ENCODE results near the gene ACTL8. TPM values are rescaled to one million over a fixed set of nuclear protein-coding genes. Genes with fewer than 3 reads are reported as not detected.

The ACTL8 gene
- total RNA-seq, 1 donor from 2014 or later, result not detected

DNA sequence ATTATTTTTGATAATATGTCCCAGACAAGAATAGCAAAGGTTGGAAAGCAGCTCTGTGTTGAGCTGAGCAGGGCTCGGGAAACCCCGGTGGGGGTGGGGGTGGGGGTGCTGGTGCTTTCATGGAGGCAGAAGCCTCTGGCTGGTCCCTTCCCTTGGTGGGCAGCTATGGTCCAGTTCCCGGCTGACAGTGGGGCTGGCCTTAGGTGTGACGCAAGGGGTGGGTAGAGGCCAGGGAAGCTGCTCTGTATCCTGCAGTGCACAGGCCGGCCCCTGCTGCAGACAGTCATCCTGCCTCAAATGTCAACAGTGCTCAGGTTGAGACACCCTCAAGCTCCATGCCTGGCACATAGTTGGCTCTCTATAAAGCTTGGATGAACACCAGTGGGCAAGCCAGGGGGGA lies 8.9 kb downstream of the ACTL8 start:
- Histone ChIP-seq H3K36me3 (ENCODE audit: control insufficient read depth in 3 of 3, insufficient read depth in 3 of 3, low read length in 3 of 3) (no peaks in the 10 kb centered on the region), H3K9me3 (ENCODE audit: control insufficient read depth in 3 of 3, low read length in 3 of 3) (peaks cover 0 to 6% (median 5%) of the 10 kb centered on the region in 3 donors), H3K27ac (ENCODE audit: low read depth, low read length) (no peak overlapping the region), H3K27me3 (ENCODE audit: control insufficient read depth in 3 of 3, insufficient read depth in 3 of 3, low read length in 3 of 3) (peaks cover 6 to 17% (median 14%) of the 10 kb centered on the region in 3 donors), H3K4me3 (ENCODE audit: low read length in 3 of 3) (no peak overlapping the region), H3K4me1 (ENCODE audit: control insufficient read depth in 3 of 3, insufficient read depth in 3 of 3, low read length in 3 of 3) (peaks cover 0 to 7% (median 3%) of the 10 kb centered on the region in 3 donors), H3K9ac (ENCODE audit: low read depth in 1 of 3, low read length in 3 of 3) (no peak overlapping the region)

DNA sequence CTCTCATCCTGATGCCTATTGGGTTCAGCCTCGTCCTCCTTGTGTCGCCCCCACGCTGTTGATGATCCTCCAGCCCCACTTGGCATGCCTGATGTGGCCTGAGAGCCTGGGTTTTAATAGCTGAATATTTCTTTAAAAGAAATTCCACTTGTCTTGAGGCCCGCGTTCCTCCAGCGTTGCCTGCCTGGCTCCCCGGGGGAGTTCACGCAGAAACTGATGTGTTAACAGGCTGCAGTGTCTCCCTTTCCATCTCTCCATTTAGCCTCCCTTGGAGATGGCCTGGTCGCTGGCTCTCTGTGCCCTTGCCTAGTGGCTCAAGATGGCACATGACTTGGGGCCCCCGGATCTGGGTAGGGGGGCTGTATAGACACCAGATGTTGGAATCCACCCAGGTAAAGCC lies 9.5 kb downstream of the ACTL8 start:
- H3K4me3 ChIP-seq (ENCODE audit: low read length in 3 of 3), result no peak overlapping the region
- no peaks in the 10 kb centered on the region for H3K36me3 ChIP-seq (ENCODE audit: control insufficient read depth in 3 of 3, insufficient read depth in 3 of 3, low read length in 3 of 3)
- H3K9me3 ChIP-seq (ENCODE audit: control insufficient read depth in 3 of 3, low read length in 3 of 3), result peaks cover 0 to 1% (median 0%) of the 10 kb centered on the region in 3 donors
- H3K9ac ChIP-seq (ENCODE audit: low read depth in 1 of 3, low read length in 3 of 3), result no peak overlapping the region
- no peak overlapping the region for H3K27ac ChIP-seq (ENCODE audit: low read depth, low read length)
- peaks cover 0 to 13% (median 4%) of the 10 kb centered on the region in 3 donors for H3K4me1 ChIP-seq (ENCODE audit: control insufficient read depth in 3 of 3, insufficient read depth in 3 of 3, low read length in 3 of 3)
- peaks cover 6 to 17% (median 14%) of the 10 kb centered on the region in 3 donors for H3K27me3 ChIP-seq (ENCODE audit: control insufficient read depth in 3 of 3, insufficient read depth in 3 of 3, low read length in 3 of 3)

DNA sequence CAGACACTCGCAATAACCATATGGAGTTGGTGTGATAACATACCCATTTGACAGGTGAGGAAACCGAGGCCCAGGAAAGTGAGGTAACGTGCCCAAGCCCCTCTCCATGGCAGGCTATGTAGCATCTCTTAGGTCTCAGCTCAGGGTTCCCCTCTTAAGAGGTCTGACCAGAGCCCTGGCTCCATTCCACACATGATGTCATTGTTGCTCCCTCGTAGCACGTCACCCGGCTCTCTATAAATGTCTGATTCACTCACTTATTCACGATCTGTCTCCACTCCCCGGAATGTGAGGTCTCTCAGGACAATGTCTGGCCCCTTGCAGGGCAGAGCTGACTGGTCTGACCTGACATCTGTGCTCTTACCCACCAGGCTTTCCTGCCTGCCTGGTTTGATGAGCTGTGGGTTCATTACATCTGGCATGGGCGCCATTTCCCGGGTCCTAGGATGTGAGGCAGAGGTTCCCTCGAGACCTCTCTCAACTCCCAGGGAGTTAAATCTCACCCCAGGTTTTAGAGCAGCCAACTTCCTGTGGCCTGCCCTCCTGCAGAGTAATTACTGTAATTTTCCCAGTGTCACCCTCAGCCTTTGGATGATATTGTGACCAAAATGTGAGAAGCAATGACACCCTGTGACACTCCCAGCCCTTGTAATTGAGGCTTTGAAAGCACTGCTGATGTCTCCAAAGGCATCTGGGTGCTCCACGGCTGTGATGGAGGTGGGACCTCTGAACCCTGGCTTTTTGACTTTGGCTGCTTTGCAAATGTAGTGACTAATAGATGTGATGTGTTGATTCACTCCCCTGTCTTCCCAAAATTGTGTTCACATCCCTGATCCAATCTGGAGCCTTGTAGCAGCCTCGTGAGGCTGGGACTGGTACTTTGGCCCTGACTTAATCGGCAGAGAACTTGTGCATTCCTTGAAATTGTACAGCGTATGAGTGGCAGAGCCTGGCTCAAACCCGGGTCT lies 10.6 kb downstream of the ACTL8 start:
- Histone ChIP-seq H3K9me3 (ENCODE audit: control insufficient read depth in 3 of 3, low read length in 3 of 3) (no peaks in the 10 kb centered on the region), H3K4me1 (ENCODE audit: control insufficient read depth in 3 of 3, insufficient read depth in 3 of 3, low read length in 3 of 3) (peaks cover 0 to 13% (median 4%) of the 10 kb centered on the region in 3 donors), H3K36me3 (ENCODE audit: control insufficient read depth in 3 of 3, insufficient read depth in 3 of 3, low read length in 3 of 3) (no peaks in the 10 kb centered on the region), H3K4me3 (ENCODE audit: low read length in 3 of 3) (no peak overlapping the region), H3K27me3 (ENCODE audit: control insufficient read depth in 3 of 3, insufficient read depth in 3 of 3, low read length in 3 of 3) (peaks cover 6 to 17% (median 14%) of the 10 kb centered on the region in 3 donors), H3K27ac (ENCODE audit: low read depth, low read length) (peak overlapping the region; percentile 34), H3K9ac (ENCODE audit: low read depth in 1 of 3, low read length in 3 of 3) (no peak overlapping the region)

DNA sequence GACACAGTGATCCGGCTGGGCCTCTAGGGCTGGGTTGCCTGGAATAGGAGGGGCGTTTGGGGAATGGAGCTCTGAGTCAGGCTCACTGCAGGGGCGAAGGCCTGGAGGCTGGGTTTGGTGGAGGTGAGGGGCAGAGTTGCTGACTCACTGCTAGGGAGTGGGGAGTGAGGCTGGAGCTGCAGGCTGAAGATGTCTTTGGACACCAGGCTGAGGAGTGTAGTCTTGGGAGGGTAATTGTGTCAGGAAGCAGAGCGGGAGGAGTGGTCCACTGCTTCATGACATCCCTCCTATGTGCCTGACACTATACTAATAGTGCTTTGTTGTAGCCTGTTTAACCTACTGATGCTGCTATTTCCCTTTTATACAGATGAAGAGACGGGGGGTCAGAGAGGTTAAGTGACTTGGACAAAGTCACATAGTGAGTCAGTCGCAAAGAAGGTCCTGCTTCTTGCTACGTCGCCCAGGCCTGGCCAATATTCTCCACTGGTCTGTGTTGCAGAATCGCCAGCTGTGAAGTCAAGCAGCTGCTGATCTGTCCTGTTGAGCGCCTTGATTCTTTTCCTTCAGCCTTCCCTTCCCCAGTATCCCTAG lies 13.6 kb downstream of the ACTL8 start:
- Histone ChIP-seq H3K9ac (ENCODE audit: low read depth in 1 of 3, low read length in 3 of 3) (no peak overlapping the region), H3K4me1 (ENCODE audit: control insufficient read depth in 3 of 3, insufficient read depth in 3 of 3, low read length in 3 of 3) (peaks cover 0 to 13% (median 4%) of the 10 kb centered on the region in 3 donors), H3K36me3 (ENCODE audit: control insufficient read depth in 3 of 3, insufficient read depth in 3 of 3, low read length in 3 of 3) (no peaks in the 10 kb centered on the region), H3K9me3 (ENCODE audit: control insufficient read depth in 3 of 3, low read length in 3 of 3) (no peaks in the 10 kb centered on the region), H3K27ac (ENCODE audit: low read depth, low read length) (peak overlapping the region; percentile 66), H3K4me3 (ENCODE audit: low read length in 3 of 3) (no peak overlapping the region), H3K27me3 (ENCODE audit: control insufficient read depth in 3 of 3, insufficient read depth in 3 of 3, low read length in 3 of 3) (peaks cover 6 to 14% (median 14%) of the 10 kb centered on the region in 3 donors)

DNA sequence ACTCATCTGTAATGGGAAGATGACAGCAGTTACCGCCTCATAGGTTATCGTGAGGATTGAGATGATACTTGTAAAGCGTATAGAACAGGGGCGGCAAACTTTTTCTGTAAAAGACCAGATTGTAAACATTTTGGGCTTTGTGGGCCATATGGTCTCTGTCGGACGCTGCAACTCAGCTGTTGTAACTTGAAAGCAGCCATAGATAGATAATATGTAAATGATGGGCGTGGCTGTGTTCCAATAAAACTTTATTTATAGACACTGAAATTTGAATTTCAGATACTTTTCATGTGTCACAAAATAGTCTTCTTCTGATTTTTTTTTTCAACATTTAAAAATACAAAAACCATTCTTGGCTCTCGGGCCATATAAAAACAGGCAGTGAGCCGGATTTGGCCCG lies 15.8 kb downstream of the ACTL8 start:
- Histone ChIP-seq H3K9me3 (ENCODE audit: control insufficient read depth in 3 of 3, low read length in 3 of 3) (no peaks in the 10 kb centered on the region), H3K4me3 (ENCODE audit: low read length in 3 of 3) (no peak overlapping the region)

DNA sequence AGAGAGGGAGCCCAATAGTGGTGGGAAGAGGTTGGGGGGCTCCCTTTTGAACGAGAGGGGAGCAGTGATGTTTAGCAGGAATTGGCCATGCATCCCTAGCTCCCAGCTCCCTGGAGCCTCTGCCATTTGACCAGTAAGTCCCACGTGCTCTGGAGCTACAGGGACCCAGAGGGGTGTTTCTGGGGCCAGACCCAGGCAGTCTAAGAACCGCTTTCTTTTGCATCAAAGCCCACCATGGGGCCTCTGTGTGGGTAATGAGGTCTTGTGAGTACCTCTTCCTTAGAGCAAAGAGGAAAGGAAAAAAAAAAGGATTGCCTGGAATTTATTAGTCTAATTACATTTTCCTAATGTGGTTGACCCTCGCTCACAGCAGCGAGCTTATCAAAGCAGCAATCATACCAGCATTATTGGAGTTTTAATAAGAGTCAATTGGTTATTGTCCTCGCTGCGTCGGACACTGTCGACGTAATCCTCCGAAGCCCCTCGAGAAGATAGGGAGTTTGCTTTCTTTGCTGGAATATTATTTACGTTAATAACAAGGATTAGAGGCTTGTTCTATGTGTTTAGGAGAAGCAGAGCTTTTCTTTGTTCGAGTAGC lies 17.6 kb downstream of the ACTL8 start:
- Histone ChIP-seq H3K36me3 (ENCODE audit: control insufficient read depth in 3 of 3, insufficient read depth in 3 of 3, low read length in 3 of 3) (no peaks in the 10 kb centered on the region), H3K27ac (ENCODE audit: low read depth, low read length) (no peak overlapping the region), H3K9ac (ENCODE audit: low read depth in 1 of 3, low read length in 3 of 3) (no peak overlapping the region), H3K27me3 (ENCODE audit: control insufficient read depth in 3 of 3, insufficient read depth in 3 of 3, low read length in 3 of 3) (peaks cover 4 to 33% (median 15%) of the 10 kb centered on the region in 3 donors), H3K9me3 (ENCODE audit: control insufficient read depth in 3 of 3, low read length in 3 of 3) (no peaks in the 10 kb centered on the region), H3K4me1 (ENCODE audit: control insufficient read depth in 3 of 3, insufficient read depth in 3 of 3, low read length in 3 of 3) (peaks cover 0 to 7% (median 3%) of the 10 kb centered on the region in 3 donors), H3K4me3 (ENCODE audit: low read length in 3 of 3) (no peak overlapping the region)

More for the DNA sequence above, 15.8 kb downstream of the ACTL8 start:
- H3K4me1 ChIP-seq (ENCODE audit: control insufficient read depth in 3 of 3, insufficient read depth in 3 of 3, low read length in 3 of 3), result peaks cover 0 to 8% (median 4%) of the 10 kb centered on the region in 3 donors
- H3K9ac ChIP-seq (ENCODE audit: low read depth in 1 of 3, low read length in 3 of 3), result no peak overlapping the region
- peaks cover 0 to 25% (median 7%) of the 10 kb centered on the region in 3 donors for H3K27me3 ChIP-seq (ENCODE audit: control insufficient read depth in 3 of 3, insufficient read depth in 3 of 3, low read length in 3 of 3)
- no peaks in the 10 kb centered on the region for H3K36me3 ChIP-seq (ENCODE audit: control insufficient read depth in 3 of 3, insufficient read depth in 3 of 3, low read length in 3 of 3)
- H3K27ac ChIP-seq (ENCODE audit: low read depth, low read length), result no peak overlapping the region

DNA sequence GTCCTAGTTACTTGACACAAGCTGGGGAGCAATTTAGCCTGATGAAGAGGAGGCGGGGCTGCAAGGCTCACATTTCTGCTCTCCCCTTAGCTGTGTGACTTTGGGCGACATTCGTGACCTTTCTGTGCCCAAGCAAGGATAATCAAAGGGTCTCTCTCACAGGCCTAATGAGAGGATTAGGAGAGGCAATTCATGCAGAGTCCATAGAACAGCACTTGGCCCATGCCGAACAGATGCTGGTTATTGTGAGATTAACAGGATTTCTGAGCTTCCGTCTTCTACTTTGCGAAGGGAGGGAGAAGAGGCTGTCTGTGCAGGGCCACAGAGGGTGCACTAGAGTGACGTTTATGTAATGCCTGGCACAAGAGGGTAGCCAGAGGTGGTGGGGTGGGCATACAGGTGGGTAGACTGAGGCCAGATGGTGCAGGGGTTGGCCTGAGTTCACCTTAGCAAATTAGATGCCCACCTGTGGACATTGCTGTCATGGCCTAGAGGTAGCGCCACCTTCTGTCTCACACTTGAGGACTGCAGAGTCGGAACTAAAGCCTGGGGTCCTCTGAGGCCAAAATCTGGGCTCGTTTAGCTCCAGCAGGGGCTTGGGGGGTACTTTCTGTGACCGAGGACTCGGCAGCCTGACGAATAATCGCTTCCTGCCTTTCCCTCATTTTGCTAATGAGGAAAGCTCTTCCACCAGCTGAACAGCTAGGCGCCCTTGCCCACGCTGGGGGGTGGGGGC lies 18.6 kb downstream of the ACTL8 start:
- peaks cover 0 to 7% (median 2%) of the 10 kb centered on the region in 3 donors for H3K4me1 ChIP-seq (ENCODE audit: control insufficient read depth in 3 of 3, insufficient read depth in 3 of 3, low read length in 3 of 3)
- H3K9ac ChIP-seq (ENCODE audit: low read depth in 1 of 3, low read length in 3 of 3), result no peak overlapping the region
- no peaks in the 10 kb centered on the region for H3K36me3 ChIP-seq (ENCODE audit: control insufficient read depth in 3 of 3, insufficient read depth in 3 of 3, low read length in 3 of 3)
- no peak overlapping the region for H3K4me3 ChIP-seq (ENCODE audit: low read length in 3 of 3)
- H3K9me3 ChIP-seq (ENCODE audit: control insufficient read depth in 3 of 3, low read length in 3 of 3), result no peaks in the 10 kb centered on the region
- H3K27me3 ChIP-seq (ENCODE audit: control insufficient read depth in 3 of 3, insufficient read depth in 3 of 3, low read length in 3 of 3), result peaks cover 4 to 42% (median 23%) of the 10 kb centered on the region in 3 donors
- no peak overlapping the region for H3K27ac ChIP-seq (ENCODE audit: low read depth, low read length)

DNA sequence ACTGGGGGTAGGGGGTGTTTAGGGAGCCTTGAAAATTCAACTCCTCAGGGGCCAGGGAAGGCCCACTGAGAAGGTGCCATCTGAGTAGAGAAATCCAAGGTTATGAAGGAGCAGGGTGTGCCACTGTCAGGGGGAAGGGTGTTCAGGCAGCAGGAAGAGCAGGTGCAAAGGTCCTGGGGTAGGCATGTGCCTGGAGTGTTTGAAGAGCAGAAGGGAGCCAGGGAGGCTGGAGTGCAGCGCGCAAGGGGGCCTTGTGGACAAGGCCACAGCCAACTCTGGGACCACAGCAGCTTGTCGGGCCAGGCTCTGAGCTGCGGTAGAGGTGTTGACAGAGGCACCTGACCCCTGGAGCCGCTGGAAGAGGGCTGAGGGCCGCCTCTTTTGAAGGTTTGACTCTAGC lies 19.3 kb downstream of the ACTL8 start:
- peaks cover 0 to under 1% (median 0%) of the 10 kb centered on the region in 3 donors for H3K4me1 ChIP-seq (ENCODE audit: control insufficient read depth in 3 of 3, insufficient read depth in 3 of 3, low read length in 3 of 3)

DNA sequence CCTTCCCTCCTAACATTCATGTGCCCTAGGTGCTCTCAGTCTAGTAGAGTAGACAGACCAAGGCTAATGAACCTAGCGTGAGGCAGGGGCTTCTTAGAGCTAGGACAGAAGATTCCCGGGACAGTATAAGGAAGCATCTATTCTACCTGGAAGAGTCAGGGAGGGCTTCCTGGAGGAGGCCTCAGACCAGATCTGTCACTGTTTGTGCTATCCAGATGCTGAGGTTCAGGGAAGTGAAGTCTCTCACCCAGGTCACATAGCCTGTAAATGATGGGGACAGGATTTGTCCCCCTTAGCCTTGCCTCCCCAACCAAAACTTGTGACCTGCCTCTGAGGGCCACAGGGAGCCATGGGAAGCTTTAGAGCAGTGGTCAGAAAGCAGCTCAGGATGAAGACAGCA lies 20.7 kb downstream of the ACTL8 start:
- H3K27me3 ChIP-seq (ENCODE audit: control insufficient read depth in 3 of 3, insufficient read depth in 3 of 3, low read length in 3 of 3), result peaks cover 4 to 46% (median 29%) of the 10 kb centered on the region in 3 donors

More for the DNA sequence above, 19.3 kb downstream of the ACTL8 start:
- Histone ChIP-seq H3K9ac (ENCODE audit: low read depth in 1 of 3, low read length in 3 of 3) (no peak overlapping the region), H3K36me3 (ENCODE audit: control insufficient read depth in 3 of 3, insufficient read depth in 3 of 3, low read length in 3 of 3) (no peaks in the 10 kb centered on the region), H3K27ac (ENCODE audit: low read depth, low read length) (no peak overlapping the region), H3K9me3 (ENCODE audit: control insufficient read depth in 3 of 3, low read length in 3 of 3) (no peaks in the 10 kb centered on the region), H3K27me3 (ENCODE audit: control insufficient read depth in 3 of 3, insufficient read depth in 3 of 3, low read length in 3 of 3) (peaks cover 4 to 44% (median 29%) of the 10 kb centered on the region in 3 donors), H3K4me3 (ENCODE audit: low read length in 3 of 3) (no peak overlapping the region)

More for the DNA sequence above, 20.7 kb downstream of the ACTL8 start:
- Histone ChIP-seq H3K4me3 (ENCODE audit: low read length in 3 of 3) (no peak overlapping the region), H3K36me3 (ENCODE audit: control insufficient read depth in 3 of 3, insufficient read depth in 3 of 3, low read length in 3 of 3) (no peaks in the 10 kb centered on the region), H3K9me3 (ENCODE audit: control insufficient read depth in 3 of 3, low read length in 3 of 3) (no peaks in the 10 kb centered on the region), H3K9ac (ENCODE audit: low read depth in 1 of 3, low read length in 3 of 3) (no peak overlapping the region), H3K4me1 (ENCODE audit: control insufficient read depth in 3 of 3, insufficient read depth in 3 of 3, low read length in 3 of 3) (no peaks in the 10 kb centered on the region), H3K27ac (ENCODE audit: low read depth, low read length) (no peak overlapping the region)
